Glutamatergic neuron (in vitro differentiated cells): ENCODE results near the gene NAA25. TPM values are rescaled to one million over a fixed set of nuclear protein-coding genes. Genes with fewer than 3 reads are reported as not detected.
"Not testable (repeated sequence)": the region's sequence is repeated elsewhere in the genome, so short reads cannot be mapped to it uniquely, and the experiment has no call there.

Experiments used
- DNase-seq: peaks from one replicate; pipeline ENCODE4 v3.0.0; 2022
- H3K27ac Mint-ChIP-seq: one replicate; pipeline ENCODE4 v1.8.0; 2020; ENCODE audit warnings: mild to moderate bottlenecking, mixed read lengths, inconsistent platforms; ENCODE audit not compliant: unreplicated experiment
- H3K27me3 Mint-ChIP-seq: one replicate; pipeline ENCODE4 v1.8.0; 2020; ENCODE audit warnings: mild to moderate bottlenecking, moderate library complexity, mixed read lengths, inconsistent platforms; ENCODE audit not compliant: unreplicated experiment
- H3K36me3 Mint-ChIP-seq: one replicate; pipeline ENCODE4 v1.8.0; 2020; ENCODE audit warnings: mild to moderate bottlenecking, mixed read lengths, inconsistent platforms; ENCODE audit not compliant: unreplicated experiment
- H3K4me1 Mint-ChIP-seq: one replicate; pipeline ENCODE4 v1.8.0; 2020; ENCODE audit warnings: mild to moderate bottlenecking, low read depth, mixed read lengths, inconsistent platforms; ENCODE audit not compliant: unreplicated experiment
- H3K4me3 Mint-ChIP-seq: one replicate; pipeline ENCODE4 v1.8.0; 2020; ENCODE audit warnings: mild to moderate bottlenecking, mixed read lengths, inconsistent platforms; ENCODE audit not compliant: unreplicated experiment
- H3K9me3 Mint-ChIP-seq: one replicate; pipeline ENCODE4 v1.8.0; 2020; ENCODE audit warnings: mild to moderate bottlenecking, moderate library complexity, mixed read lengths, inconsistent platforms; ENCODE audit not compliant: unreplicated experiment
- total RNA-seq: library from RNA; stranded (reverse); fragmentation: NEBNext Ultra II Directional; extraction: Animal tissue kit (Norgen Biotek cat#: 25700); gene quantifications from one replicate; pipeline ENCODE4 v1.2.1, GENCODE V29; 2021; ENCODE audit not compliant: unreplicated experiment
- TF ChIP-seq, protein P1 (sequence below): fragments of 200-600 bp; sonication (generic); IDR thresholded peaks from one replicate; pipeline ENCODE4 v1.5.0; 2021; ENCODE audit not compliant: partially characterized antibody, unreplicated experiment

Gene NAA25
- total RNA-seq, 1 donor from 2014 or later, result 34.8 TPM

DNA sequence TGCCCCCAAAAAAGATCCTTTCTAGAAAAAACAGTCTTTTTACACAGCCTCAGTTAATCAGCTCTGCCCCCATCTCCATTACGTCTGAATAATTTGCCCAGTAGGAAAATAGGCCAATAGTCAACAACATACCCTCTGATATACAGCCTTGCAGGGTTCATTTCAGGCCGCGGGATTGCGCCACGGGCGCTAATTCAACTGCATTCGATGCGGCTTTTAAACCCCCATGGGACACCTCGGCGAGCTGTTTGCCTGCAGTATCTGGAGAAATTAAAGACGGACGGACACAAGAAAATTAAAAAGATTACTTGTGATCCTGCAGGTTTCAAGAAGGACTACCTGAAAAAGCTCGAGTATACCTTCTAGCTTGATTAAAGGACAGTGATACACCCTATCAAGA lies 59.2 kb downstream of the NAA25 start:
- Mint-ChIP-seq H3K9me3 (no peaks in the 10 kb centered on the region), H3K4me3 (no peak overlapping the region), H3K27me3 (no peaks in the 10 kb centered on the region), H3K36me3 (no peaks in the 10 kb centered on the region), H3K27ac (no peak overlapping the region), H3K4me1 (no peaks in the 10 kb centered on the region)
- no peak for DNase-seq
- TF ChIP-seq, protein P1, sequence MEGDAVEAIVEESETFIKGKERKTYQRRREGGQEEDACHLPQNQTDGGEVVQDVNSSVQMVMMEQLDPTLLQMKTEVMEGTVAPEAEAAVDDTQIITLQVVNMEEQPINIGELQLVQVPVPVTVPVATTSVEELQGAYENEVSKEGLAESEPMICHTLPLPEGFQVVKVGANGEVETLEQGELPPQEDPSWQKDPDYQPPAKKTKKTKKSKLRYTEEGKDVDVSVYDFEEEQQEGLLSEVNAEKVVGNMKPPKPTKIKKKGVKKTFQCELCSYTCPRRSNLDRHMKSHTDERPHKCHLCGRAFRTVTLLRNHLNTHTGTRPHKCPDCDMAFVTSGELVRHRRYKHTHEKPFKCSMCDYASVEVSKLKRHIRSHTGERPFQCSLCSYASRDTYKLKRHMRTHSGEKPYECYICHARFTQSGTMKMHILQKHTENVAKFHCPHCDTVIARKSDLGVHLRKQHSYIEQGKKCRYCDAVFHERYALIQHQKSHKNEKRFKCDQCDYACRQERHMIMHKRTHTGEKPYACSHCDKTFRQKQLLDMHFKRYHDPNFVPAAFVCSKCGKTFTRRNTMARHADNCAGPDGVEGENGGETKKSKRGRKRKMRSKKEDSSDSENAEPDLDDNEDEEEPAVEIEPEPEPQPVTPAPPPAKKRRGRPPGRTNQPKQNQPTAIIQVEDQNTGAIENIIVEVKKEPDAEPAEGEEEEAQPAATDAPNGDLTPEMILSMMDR, result no peak

- Mint-ChIP-seq H3K27me3 (no peaks in the 10 kb centered on the region), H3K27ac (no peak overlapping the region), H3K4me1 (no peaks in the 10 kb centered on the region), H3K36me3 (no peaks in the 10 kb centered on the region), H3K4me3 (no peak overlapping the region), H3K9me3 (no peaks in the 10 kb centered on the region)
- no peak for DNase-seq
- TF ChIP-seq, protein P1, result no peak
Observed at GRCh38 chr12:112046003-112046402, 62.6 kb downstream of the NAA25 start.

DNA sequence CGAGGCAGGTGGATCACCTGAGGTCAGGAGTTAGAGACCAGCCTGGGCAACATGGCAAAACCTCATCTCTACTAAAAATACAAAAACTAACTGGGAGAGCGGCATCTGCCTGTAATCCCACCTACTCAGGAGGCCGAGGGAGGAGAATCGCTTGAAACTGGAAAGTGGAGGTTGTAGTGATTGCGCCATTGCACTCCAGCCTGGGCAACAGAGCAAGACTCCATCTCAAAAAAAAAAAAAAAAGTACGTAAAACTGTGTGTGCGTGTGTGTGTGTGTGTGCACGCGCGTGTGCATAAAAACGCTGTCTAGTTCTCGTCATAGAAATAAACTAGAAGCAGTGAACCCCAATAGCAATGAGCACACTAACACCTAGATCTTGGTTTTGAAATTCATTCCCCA lies 72.0 kb downstream of the NAA25 start:
- not testable (repeated sequence) for H3K27ac Mint-ChIP-seq, H3K27me3 Mint-ChIP-seq, H3K9me3 Mint-ChIP-seq, H3K4me3 Mint-ChIP-seq, H3K4me1 Mint-ChIP-seq, DNase-seq, H3K36me3 Mint-ChIP-seq

DNA sequence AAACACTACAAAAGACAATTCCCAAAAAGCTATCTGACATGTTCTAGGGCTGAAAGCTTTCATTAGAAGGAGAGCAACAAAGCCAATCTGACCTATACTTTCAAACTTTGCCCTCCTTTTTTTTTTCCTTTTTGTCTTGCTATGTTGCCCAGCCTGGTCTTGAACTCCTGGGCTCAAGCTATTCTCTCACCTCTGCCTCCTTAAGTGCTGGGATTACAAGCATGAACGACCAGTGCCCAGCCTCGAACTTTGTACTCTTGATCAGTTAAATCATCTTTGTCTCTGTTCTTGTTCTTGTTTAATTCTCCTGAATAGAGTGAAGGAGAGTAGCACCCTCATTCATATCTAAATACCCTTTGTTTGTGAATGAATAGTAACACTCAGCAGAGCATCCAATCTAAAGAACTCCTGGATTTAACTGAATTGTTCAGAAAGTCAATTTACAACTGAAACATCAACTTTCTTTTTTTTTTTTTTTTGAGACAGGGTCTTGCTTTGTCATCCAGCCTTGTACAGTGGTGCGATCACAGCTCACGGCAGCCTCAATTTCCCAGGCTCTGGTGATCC lies 73.3 kb downstream of the NAA25 start:
- TF ChIP-seq, protein P1, result no peak
- Mint-ChIP-seq H3K4me1 (no peaks in the 10 kb centered on the region), H3K36me3 (no peaks in the 10 kb centered on the region), H3K27ac (no peak overlapping the region), H3K27me3 (no peaks in the 10 kb centered on the region), H3K4me3 (no peak overlapping the region), H3K9me3 (no peaks in the 10 kb centered on the region)
- DNase-seq, result no peak

- H3K36me3 Mint-ChIP-seq, result no peaks in the 10 kb centered on the region
Observed at GRCh38 chr12:112032292-112032691, 76.3 kb downstream of the NAA25 start.

More at GRCh38 chr12:112032292-112032691, 76.3 kb downstream of the NAA25 start:
- Mint-ChIP-seq H3K4me3 (no peak overlapping the region), H3K4me1 (no peaks in the 10 kb centered on the region), H3K27ac (no peak overlapping the region), H3K27me3 (no peaks in the 10 kb centered on the region), H3K9me3 (no peaks in the 10 kb centered on the region)
- no peak for DNase-seq
- TF ChIP-seq, protein P1, result no peak
